SU-DHL-6 (cell line): ENCODE measurements around the gene OR7G3.

Experiments used
- EZH2phosphoT487 ChIP-seq: fragments of 200-600 bp; sonication (generic), shearing (Covaris generic); conservative IDR thresholded peaks from 2 replicates; pipeline ENCODE4 v1.6.1; 2018; ENCODE audit warnings: mild to moderate bottlenecking, antibody characterized with exemption, low read length, moderate library complexity, mixed read lengths
- TF ChIP-seq, protein P1 (sequence below): fragments of 200-600 bp; sonication (generic); IDR thresholded peaks from one replicate; pipeline ENCODE4 v1.5.1; 2017; ENCODE audit warnings: antibody characterized with exemption, mild to moderate bottlenecking, low read length, moderate library complexity; ENCODE audit not compliant: insufficient read depth, poor library complexity, severe bottlenecking

DNA sequence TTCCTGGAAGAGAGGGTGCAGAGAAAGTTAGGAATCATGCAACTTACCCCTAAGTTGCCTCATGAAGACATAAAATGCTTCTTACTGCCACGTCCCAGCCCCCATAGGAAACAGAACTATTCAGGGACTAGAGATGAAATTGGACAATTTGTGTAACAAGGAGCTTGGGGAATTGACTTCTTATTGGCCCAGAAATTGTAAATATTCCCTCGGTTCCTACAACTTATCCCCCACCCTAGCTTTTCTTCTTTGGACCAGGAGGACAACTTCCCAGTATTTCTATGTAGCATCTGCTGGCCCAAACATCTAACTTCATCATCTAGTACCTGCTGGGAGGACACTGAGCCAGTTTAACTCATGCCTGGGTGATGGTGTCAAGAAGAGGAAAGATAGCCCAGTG, 40.0 kb downstream of the OR7G3 start, which contains the start of gene OR1M1:
- TF ChIP-seq EZH2phosphoT487, result no peak
- TF ChIP-seq, protein P1, sequence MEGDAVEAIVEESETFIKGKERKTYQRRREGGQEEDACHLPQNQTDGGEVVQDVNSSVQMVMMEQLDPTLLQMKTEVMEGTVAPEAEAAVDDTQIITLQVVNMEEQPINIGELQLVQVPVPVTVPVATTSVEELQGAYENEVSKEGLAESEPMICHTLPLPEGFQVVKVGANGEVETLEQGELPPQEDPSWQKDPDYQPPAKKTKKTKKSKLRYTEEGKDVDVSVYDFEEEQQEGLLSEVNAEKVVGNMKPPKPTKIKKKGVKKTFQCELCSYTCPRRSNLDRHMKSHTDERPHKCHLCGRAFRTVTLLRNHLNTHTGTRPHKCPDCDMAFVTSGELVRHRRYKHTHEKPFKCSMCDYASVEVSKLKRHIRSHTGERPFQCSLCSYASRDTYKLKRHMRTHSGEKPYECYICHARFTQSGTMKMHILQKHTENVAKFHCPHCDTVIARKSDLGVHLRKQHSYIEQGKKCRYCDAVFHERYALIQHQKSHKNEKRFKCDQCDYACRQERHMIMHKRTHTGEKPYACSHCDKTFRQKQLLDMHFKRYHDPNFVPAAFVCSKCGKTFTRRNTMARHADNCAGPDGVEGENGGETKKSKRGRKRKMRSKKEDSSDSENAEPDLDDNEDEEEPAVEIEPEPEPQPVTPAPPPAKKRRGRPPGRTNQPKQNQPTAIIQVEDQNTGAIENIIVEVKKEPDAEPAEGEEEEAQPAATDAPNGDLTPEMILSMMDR, result no peak
